ENCODE measurements around the gene CYTH1. TPM values are rescaled to one million over a fixed set of nuclear protein-coding genes. Genes with fewer than 3 reads are reported as not detected.

CYTH1 gene
- total and polyA plus RNA-seq, 10 of the 15 experiments (the other 5 are each of a cell fraction or from before 2014, with no cell fraction given) = 6.6 to 188 (median 145) TPM

GRCh38 chr17:78793415-78793814 lies 11.3 kb upstream of the CYTH1 start:
- no peak for DNase-seq (ENCODE audit: low read depth, low spot score)
- intact Hi-C loops (cut with micrococcal nuclease; ENCODE audit: unreplicated experiment) = no loop called here
- WGBS (ENCODE audit: insufficient coverage, insufficient replicate concordance, low lambda C conversion rate, missing lambda C conversion rate) = 92% methylated on average over 10 of the region's 10 CpGs
- ChIA-PET POLR2A (no interaction called here), SMC1A (ENCODE audit: uncharacterized antibody, unreplicated experiment) (no interaction called here), RAD21 (ENCODE audit: unreplicated experiment) (no interaction called here), CTCF (no interaction called here)
- Histone ChIP-seq H3K27me3 (replicated peaks in 1 of 2; ENCODE audit: control insufficient read depth in 2 of 2, insufficient read depth in 2 of 2, low read length in 1 of 2) (no peaks in the 10 kb centered on the region), H3K9ac (ENCODE audit: control insufficient read depth, insufficient read depth, low read length) (no peak overlapping the region), H3K36me3 (ENCODE audit: control insufficient read depth in 2 of 2, insufficient read depth in 2 of 2, low read length in 1 of 2) (peaks cover 4 to 17% of the 10 kb centered on the region in 2 experiments; a peak in 3 of 4 replicates), H3K4me2 (ENCODE audit: control insufficient read depth, insufficient read depth) (no peak overlapping the region), H3K79me2 (ENCODE audit: control insufficient read depth, insufficient read depth, low read length) (no peaks in the 10 kb centered on the region), H3K27ac (ENCODE audit: control insufficient read depth, insufficient read depth) (no peak overlapping the region), H2AFZ (ENCODE audit: control insufficient read depth, low read depth, low read length) (no peak overlapping the region), H4K20me1 (ENCODE audit: control insufficient read depth, insufficient read depth) (no peaks in the 10 kb centered on the region), H3K9me3 (replicated peaks; ENCODE audit: control insufficient read depth, insufficient read depth, low read length) (no peaks in the 10 kb centered on the region), H3K4me1 (ENCODE audit: control insufficient read depth, insufficient read depth, low read length) (no peaks in the 10 kb centered on the region), H3K4me3 (no peak overlapping the region)
- in situ Hi-C loops (cut with MboI) = no loop called here
- no peak for ATAC-seq
- BruUV-seq (replicated peaks) = no TSS peak
- FAIRE-seq = no peak
- TF ChIP-seq HDAC6 (IDR thresholded peaks at IDR 0.05; ENCODE audit: unreplicated experiment) (no peak), YY1 (IDR thresholded peaks at IDR 0.05; ENCODE audit: low read depth, low read length) (no peak), CREM (IDR thresholded peaks at IDR 0.05; ENCODE audit: low read depth) (no peak), RCOR1 (conservative IDR thresholded peaks at IDR 0.05; ENCODE audit: low read depth, low read length) (no peak), FOS (IDR thresholded peaks at IDR 0.05; ENCODE audit: borderline replicate concordance, extremely low read depth, insufficient read length) (no peak), IKZF2 (IDR thresholded peaks at IDR 0.05) (no peak)

- Histone ChIP-seq H3K4me1 (ENCODE audit: control insufficient read depth, insufficient read depth, low read length) (no peaks in the 10 kb centered on the region), H3K4me2 (ENCODE audit: control insufficient read depth, insufficient read depth) (no peak overlapping the region), H3K9me3 (replicated peaks; ENCODE audit: control insufficient read depth, insufficient read depth, low read length) (no peaks in the 10 kb centered on the region), H3K36me3 (ENCODE audit: control insufficient read depth in 2 of 2, insufficient read depth in 2 of 2, low read length in 1 of 2) (peaks cover 4% of the 10 kb centered on the region in 2 experiments; a peak in 3 of 4 replicates), H4K20me1 (ENCODE audit: control insufficient read depth, insufficient read depth) (no peaks in the 10 kb centered on the region), H2AFZ (ENCODE audit: control insufficient read depth, low read depth, low read length) (no peak overlapping the region), H3K27ac (ENCODE audit: control insufficient read depth, insufficient read depth) (no peak overlapping the region; the same call in 1 of the 2 replicates), H3K79me2 (ENCODE audit: control insufficient read depth, insufficient read depth, low read length) (no peaks in the 10 kb centered on the region), H3K27me3 (replicated peaks in 1 of 2; ENCODE audit: control insufficient read depth in 2 of 2, insufficient read depth in 2 of 2, low read length in 1 of 2) (no peaks in the 10 kb centered on the region), H3K9ac (ENCODE audit: control insufficient read depth, insufficient read depth, low read length) (no peak overlapping the region), H3K4me3 (no peak overlapping the region)
- ChIA-PET CTCF (no interaction called here), RAD21 (ENCODE audit: unreplicated experiment) (no interaction called here), POLR2A (no interaction called here), SMC1A (ENCODE audit: uncharacterized antibody, unreplicated experiment) (no interaction called here)
- intact Hi-C loops (cut with micrococcal nuclease; ENCODE audit: unreplicated experiment) (no loop called here), in situ Hi-C loops (cut with MboI) (no loop called here)
- no TSS peak for BruUV-seq (replicated peaks)
- ATAC-seq = no peak
- 94% methylated on average over 11 of the region's 11 CpGs for WGBS (ENCODE audit: insufficient coverage, insufficient replicate concordance, low lambda C conversion rate, missing lambda C conversion rate)
- FAIRE-seq = no peak
- no peak for DNase-seq (ENCODE audit: low read depth, low spot score)
- TF ChIP-seq POLR2A (IDR thresholded peaks at IDR 0.05; ENCODE audit: low read depth, low read length) = no peak; the same call in 1 of the 2 replicates
- no peak for TF ChIP-seq SP1 (IDR thresholded peaks at IDR 0.05; ENCODE audit: low read depth, low read length)
- no peak for TF ChIP-seq RELA (IDR thresholded peaks at IDR 0.05; ENCODE audit: borderline replicate concordance, partially characterized antibody)
- no peak for TF ChIP-seq POLR2AphosphoS5 (IDR thresholded peaks at IDR 0.05; ENCODE audit: low read length)
- no peak for TF ChIP-seq CEBPZ (IDR thresholded peaks at IDR 0.05; ENCODE audit: low read depth, low read length)
- no peak for TF ChIP-seq HCFC1 (IDR thresholded peaks at IDR 0.05; ENCODE audit: low read length)
- no peak for TF ChIP-seq KLF5 (IDR thresholded peaks at IDR 0.05; ENCODE audit: partially characterized antibody)
These were observed 10.0 kb upstream of the CYTH1 start for GRCh38 chr17:78791840-78792709.

Measured in GM12878 (cell line).